Activated CD8-positive, alpha-beta memory T cell treated with anti-CD3 and anti-CD28 coated beads, Interleukin-2, amount 50 U/mL, for 24 hours (primary cell): ENCODE measurements around the gene NDST4.

Experiments
- DNase-seq: peaks from one replicate; pipeline ENCODE4 v3.0.0-alpha.2; 2020; ENCODE audit errors: extremely low read depth

NDST4 gene

DNA sequence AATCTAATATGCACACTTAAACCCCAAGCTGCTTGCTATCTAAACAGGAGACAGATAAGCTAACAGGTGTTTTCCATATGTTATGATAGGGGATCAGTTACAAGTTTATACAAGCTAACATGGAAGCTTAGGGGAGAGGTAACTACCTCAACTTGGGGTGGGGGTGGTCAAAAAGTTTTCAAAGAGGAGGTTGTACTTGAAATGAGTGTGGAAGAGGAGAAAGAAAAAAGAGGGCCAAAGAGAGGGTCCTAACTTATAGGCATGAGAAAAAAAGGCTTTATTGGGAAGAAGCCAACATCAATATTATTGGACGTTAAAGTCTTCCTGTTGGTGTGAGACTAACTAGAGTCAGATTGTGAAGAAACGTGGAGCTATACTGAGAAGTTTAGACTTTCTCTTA is 205.9 kb downstream of the NDST4 start:
- no peak for DNase-seq

GRCh38 chr4:114905017-114905416 is 208.4 kb downstream of the NDST4 start:
- no peak for DNase-seq

DNA sequence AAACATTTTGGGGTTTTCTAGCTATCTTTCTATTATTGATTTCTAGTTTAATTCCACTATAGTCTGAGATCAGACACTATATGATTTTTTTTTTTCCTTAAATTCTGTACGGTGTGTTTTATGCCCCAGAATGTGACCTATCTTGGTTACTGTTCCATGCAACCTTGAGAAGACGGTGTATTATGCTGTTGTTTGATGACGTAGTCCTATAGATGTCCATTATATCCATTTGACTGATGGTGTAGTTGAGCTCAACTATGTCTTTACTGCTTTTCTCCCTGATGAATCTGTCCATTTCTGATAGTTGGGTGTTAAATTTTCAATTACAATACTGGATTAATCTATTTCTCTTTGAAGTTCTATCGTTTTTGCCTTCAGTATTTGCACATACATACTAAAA is 212.5 kb downstream of the NDST4 start:
- DNase-seq: no peak

DNA sequence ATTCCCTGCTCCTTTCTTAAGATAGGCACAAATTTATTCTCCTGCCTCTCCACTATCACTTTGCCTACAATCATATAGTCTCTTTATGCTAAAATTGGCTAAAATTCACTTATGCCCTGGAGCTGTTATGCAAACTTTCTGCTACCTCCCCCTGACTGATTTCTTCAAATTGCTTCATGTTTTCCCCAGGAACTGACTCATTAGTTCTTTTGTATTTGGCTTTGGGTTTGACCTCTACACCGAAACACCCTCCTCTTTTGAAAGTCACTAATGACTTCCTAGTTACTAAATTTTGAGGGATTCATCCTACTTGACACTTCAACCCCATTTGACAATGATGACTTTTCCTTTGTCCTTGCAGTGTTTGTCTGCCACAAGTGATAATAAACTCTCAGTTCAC is 222.6 kb downstream of the NDST4 start:
- DNase-seq: no peak

GRCh38 chr4:114886761-114887160 is 226.7 kb downstream of the NDST4 start:
- no peak for DNase-seq

DNA sequence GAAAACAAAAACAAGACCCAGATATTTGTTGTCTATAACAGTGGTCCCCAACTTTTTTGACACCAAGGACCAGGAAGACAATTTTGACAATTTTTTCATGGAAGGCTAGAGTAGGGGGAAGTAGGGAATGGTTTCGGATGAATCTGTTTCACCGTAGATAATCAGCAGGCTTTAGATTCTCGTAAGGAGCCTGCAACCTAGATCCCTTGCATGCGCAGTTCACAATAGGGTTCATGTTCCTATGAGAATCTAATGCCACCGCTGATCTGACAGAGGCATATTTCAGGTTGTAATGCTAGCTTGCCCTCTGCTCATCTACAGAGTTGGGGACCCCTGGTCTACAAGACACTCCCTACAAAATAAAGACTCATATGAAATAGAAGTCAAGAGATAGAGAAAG is 229.8 kb downstream of the NDST4 start:
- DNase-seq: no peak

- no peak for DNase-seq
These were observed 233.3 kb downstream of the NDST4 start for GRCh38 chr4:114879916-114880669.

- DNase-seq: no peak
These were observed 237.8 kb downstream of the NDST4 start for GRCh38 chr4:114875630-114876029.

DNA sequence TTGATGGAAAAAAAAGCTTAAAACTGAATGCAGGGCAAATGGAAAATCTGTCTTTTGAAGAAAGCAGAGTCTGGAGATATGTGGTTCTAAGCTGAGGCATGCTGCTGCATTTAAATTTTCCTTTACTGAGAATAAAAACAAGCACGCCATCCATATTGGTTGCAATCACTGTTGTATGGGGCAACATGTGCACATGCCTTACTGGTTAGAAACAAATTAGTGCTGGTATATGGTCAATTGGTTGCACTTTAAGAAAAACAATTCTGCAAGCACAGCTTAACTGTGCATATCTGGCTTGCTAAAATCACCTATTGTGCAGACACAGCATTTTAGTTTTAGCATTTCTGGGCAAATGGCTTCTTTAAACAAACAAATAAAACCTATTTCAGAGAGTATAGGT is 239.1 kb downstream of the NDST4 start:
- no peak for DNase-seq

GRCh38 chr4:114870987-114871386 is 242.4 kb downstream of the NDST4 start:
- DNase-seq: no peak

- no peak for DNase-seq
These were observed 246.3 kb downstream of the NDST4 start for GRCh38 chr4:114866901-114867670.

- no peak for DNase-seq
These were observed 249.4 kb downstream of the NDST4 start for GRCh38 chr4:114864060-114864459.

GRCh38 chr4:114860786-114861185 is 252.6 kb downstream of the NDST4 start:
- DNase-seq: no peak

GRCh38 chr4:114857831-114858230 is 255.6 kb downstream of the NDST4 start:
- DNase-seq: no peak

GRCh38 chr4:114839986-114840385 is 273.4 kb downstream of the NDST4 start:
- no peak for DNase-seq

- DNase-seq: no peak
These were observed 282.8 kb downstream of the NDST4 start for GRCh38 chr4:114830628-114831027.

- DNase-seq: no peak
These were observed 285.8 kb downstream of the NDST4 start for GRCh38 chr4:114827651-114828050.

DNA sequence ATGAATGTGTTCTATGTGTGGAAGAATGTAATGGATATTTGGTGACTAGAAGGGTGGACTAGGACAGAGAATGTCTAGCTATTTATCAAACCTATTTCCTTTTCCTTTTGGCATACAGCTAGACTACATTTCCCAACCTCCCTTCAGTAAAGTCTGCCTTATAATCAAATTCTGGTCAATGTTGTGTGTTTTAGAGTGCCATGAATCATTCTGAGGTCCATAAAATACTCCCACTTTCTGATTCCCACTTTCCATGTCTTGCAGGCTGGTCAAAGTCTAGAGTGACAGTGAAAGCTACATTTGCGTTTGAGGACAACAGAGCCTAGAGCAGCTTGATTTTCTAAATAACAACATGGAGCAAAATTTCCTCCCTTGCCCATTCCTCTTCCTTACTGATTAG is 297.7 kb downstream of the NDST4 start:
- DNase-seq: no peak

- no peak for DNase-seq
These were observed 299.5 kb downstream of the NDST4 start for GRCh38 chr4:114813961-114814360.

DNA sequence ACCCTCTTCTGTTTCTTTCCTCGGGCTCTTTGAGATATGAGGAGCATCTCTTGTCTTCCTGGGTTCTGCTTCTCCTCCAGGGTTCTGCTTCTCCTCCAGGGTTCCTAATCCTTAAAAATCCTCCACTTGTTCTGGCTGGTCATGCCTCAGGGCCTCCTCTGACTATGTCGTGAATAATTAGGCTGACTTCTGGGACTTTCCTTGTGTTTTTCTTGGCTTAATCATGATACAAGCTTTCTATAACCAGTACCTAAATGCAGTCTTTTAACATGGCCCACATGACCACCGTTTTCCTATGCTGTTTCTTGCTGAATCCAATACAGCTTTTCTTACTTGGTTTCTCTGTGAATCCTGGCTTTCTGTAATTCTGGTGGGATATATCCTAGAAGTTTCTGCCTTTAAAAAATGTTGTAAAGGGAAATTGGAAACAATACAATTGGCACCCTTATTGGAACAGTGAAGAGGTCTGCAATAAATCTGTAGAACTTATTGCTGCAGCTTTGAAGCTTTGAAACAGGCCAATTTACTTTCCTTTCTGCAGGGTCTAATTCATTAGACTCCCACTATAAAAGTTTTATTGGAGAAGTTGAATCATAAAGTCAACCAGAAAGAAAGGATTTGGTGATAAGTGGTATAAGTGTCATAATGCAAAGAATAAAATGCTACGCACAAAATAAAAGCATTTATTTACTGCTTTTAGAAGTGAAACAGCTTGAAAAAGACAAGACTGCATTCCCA is 301.7 kb downstream of the NDST4 start:
- no peak for DNase-seq

DNA sequence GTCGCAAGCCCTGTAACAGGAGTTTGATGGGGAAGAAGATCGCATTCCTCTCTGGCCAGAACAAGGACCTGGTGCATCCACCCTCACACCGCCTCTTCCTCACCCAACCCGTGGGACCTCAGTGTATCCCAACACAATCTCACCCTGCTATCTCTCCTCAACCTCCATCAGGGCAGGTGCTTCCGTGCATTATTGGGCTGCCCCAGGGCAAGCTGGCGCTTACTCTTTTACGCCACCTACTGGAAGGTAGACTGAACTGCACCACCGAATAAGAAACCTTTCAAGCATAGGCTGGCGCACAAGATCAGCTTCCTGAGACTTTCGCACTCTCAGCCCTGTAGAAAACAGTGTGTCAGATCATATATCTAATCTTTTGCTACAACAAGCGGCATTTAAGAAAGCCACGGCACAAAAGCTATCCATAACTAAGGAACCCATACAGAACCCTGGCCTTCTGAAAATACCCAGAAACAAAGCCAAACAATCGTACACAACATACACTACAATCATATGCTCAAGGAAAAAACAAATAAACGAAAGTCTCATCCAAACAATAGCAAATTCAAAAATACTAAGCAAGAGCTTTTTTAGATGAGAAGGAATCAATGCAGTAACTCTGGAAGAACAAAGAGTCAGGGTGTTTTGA is 305.5 kb downstream of the NDST4 start:
- no peak for DNase-seq

- DNase-seq: no peak
These were observed 306.1 kb downstream of the NDST4 start for GRCh38 chr4:114807357-114807756.
